ENCODE results near the gene SLC39A7.

SLC39A7 gene

GRCh38 chr6:33195304-33196165 is 5.1 kb upstream of the SLC39A7 start:
- in situ Hi-C loops (cut with MboI; ENCODE audit: low sequenced_read_pairs, unreplicated experiment), result no loop called here
- no peak for DNase-seq (ENCODE audit: low spot score)
- no peak for TF ChIP-seq CTCF (IDR thresholded peaks at IDR 0.05; ENCODE audit: borderline replicate concordance, control extremely low read depth, extremely low read depth, insufficient read depth, missing control alignments)

GRCh38 chr6:33197431-33198048 is 3.1 kb upstream of the SLC39A7 start:
- in situ Hi-C loops (cut with MboI; ENCODE audit: low sequenced_read_pairs, unreplicated experiment), result no loop called here
- peak; percentile 59 for TF ChIP-seq CTCF (IDR thresholded peaks at IDR 0.05; ENCODE audit: borderline replicate concordance, control extremely low read depth, extremely low read depth, insufficient read depth, missing control alignments)
- DNase-seq (ENCODE audit: low spot score), result peak; percentile 77

- in situ Hi-C loops (cut with MboI; ENCODE audit: low sequenced_read_pairs, unreplicated experiment), result no loop called here
- TF ChIP-seq CTCF (IDR thresholded peaks at IDR 0.05; ENCODE audit: borderline replicate concordance, control extremely low read depth, extremely low read depth, insufficient read depth, missing control alignments), result no peak
- DNase-seq (ENCODE audit: low spot score), result no peak
Measured at GRCh38 chr6:33198159-33198852, 2.4 kb upstream of the SLC39A7 start.

GRCh38 chr6:33198853-33199436 is 1.7 kb upstream of the SLC39A7 start:
- in situ Hi-C loops (cut with MboI; ENCODE audit: low sequenced_read_pairs, unreplicated experiment), result no loop called here

GRCh38 chr6:33199687-33200218 is 914 bp upstream of the SLC39A7 start:
- no peak for TF ChIP-seq CTCF (IDR thresholded peaks at IDR 0.05; ENCODE audit: borderline replicate concordance, control extremely low read depth, extremely low read depth, insufficient read depth, missing control alignments)
- in situ Hi-C loops (cut with MboI; ENCODE audit: low sequenced_read_pairs, unreplicated experiment), result no loop called here
- DNase-seq (ENCODE audit: low spot score), result peak; percentile 86

More at GRCh38 chr6:33198853-33199436, 1.7 kb upstream of the SLC39A7 start:
- no peak for DNase-seq (ENCODE audit: low spot score)
- TF ChIP-seq CTCF (IDR thresholded peaks at IDR 0.05; ENCODE audit: borderline replicate concordance, control extremely low read depth, extremely low read depth, insufficient read depth, missing control alignments), result no peak

- in situ Hi-C loops (cut with MboI; ENCODE audit: low sequenced_read_pairs, unreplicated experiment), result no loop called here
- TF ChIP-seq CTCF (IDR thresholded peaks at IDR 0.05; ENCODE audit: borderline replicate concordance, control extremely low read depth, extremely low read depth, insufficient read depth, missing control alignments), result no peak
- no peak for DNase-seq (ENCODE audit: low spot score)
Measured at GRCh38 chr6:33201147-33201545, 479 bp downstream of the SLC39A7 start.

Measured in GM13976 (cell line).